Activated T-helper 17 cell treated with anti-CD3 and anti-CD28 coated beads, Interleukin-2, amount 50 U/mL, for 72 hours (primary cell): ENCODE data around the gene GDPD2. TPM values are rescaled to one million over a fixed set of nuclear protein-coding genes. Genes with fewer than 3 reads are reported as not detected.

Source experiments
- ATAC-seq: fragments of 150-1000 bp; cut with Tn5 transposase; replicated peaks from 2 replicates; pipeline ENCODE4 v1.10.0; 2021; ENCODE audit warnings: mild to moderate bottlenecking, moderate library complexity
- H3K27ac Mint-ChIP-seq: one replicate; pipeline ENCODE4 v1.8.0; 2022; ENCODE audit warnings: mixed read lengths
- H3K27me3 Mint-ChIP-seq: one replicate; pipeline ENCODE4 v1.8.0; 2022; ENCODE audit warnings: mixed read lengths
- H3K36me3 Mint-ChIP-seq: one replicate; pipeline ENCODE4 v1.8.0; 2022; ENCODE audit warnings: low read depth, mild to moderate bottlenecking, mixed read lengths
- H3K4me1 Mint-ChIP-seq: one replicate; pipeline ENCODE4 v1.8.0; 2022; ENCODE audit warnings: mixed read lengths
- H3K4me3 Mint-ChIP-seq: one replicate; pipeline ENCODE4 v1.8.0; 2022; ENCODE audit warnings: mild to moderate bottlenecking, mixed read lengths
- H3K9me3 Mint-ChIP-seq: one replicate; pipeline ENCODE4 v1.8.0; 2022; ENCODE audit warnings: mixed read lengths
- total RNA-seq, 2 donors: library from RNA; stranded (reverse); gene quantifications; one replicate each; pipeline ENCODE4 v1.2.3, GENCODE V29; 2022

The GDPD2 gene
- total RNA-seq, 2 donors from 2014 or later, result 0.24 to 0.69 TPM

DNA sequence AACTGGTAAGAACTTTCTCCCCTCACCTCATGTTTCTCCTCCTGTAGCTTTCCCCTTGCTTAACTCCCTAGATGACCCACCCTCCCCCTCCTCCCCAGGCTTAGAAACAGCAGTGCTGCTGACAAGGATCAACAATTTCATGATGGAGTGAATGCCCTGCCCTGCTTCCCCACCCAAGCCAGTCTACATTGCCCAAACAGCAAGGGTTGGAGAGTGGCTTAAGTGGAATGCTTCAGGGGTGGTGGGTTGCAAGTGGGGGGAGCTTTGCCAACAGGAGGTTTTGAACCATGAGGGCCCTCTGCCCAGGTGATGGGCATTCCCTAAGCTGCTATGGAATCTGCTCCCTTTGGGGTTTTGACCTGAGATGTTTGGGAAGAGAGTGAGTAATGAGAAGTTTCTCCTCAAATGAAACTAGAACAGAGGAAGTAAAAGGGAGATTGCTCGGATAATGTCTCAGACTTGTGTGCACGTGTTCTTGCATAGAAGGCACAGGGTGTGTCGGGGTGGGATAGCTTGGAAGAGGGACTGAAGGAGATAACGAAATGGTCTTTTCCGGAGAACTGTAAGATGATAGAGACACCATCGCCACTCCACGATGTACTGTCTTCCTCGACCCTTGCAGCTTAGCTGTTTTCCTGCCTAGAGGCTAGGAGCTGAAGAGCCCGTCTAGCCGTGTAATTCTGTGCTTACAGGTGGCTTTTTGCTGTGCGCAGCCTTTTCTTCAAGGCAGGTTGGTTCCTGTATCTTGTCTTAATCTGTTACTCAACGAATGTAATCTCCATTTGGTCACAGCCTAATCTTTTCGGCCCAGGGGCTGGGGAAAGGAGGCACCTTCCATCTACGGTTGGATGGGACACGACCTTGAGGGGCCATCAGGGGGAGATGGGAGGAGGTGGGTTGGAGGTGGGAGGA is 10.1 kb downstream of the GDPD2 start:
- no peaks in the 10 kb centered on the region for H3K4me1 Mint-ChIP-seq
- ATAC-seq, result peak; percentile 2
- H3K9me3 Mint-ChIP-seq, result no peaks in the 10 kb centered on the region
- peak overlapping the region; percentile 87 for H3K4me3 Mint-ChIP-seq
- H3K36me3 Mint-ChIP-seq, result no peaks in the 10 kb centered on the region
- peak overlapping the region; percentile 88 for H3K27ac Mint-ChIP-seq
- H3K27me3 Mint-ChIP-seq, result no peaks in the 10 kb centered on the region

GRCh38 chrX:70433848-70434351 is 10.8 kb downstream of the GDPD2 start:
- H3K9me3 Mint-ChIP-seq, result no peaks in the 10 kb centered on the region
- H3K4me3 Mint-ChIP-seq, result peak overlapping the region; percentile 87
- peak; percentile 83 for ATAC-seq
- no peaks in the 10 kb centered on the region for H3K4me1 Mint-ChIP-seq
- H3K27me3 Mint-ChIP-seq, result no peaks in the 10 kb centered on the region
- no peaks in the 10 kb centered on the region for H3K36me3 Mint-ChIP-seq
- peak overlapping the region; percentile 88 for H3K27ac Mint-ChIP-seq

- no peaks in the 10 kb centered on the region for H3K36me3 Mint-ChIP-seq
- ATAC-seq, result peak; percentile 79
- peak overlapping the region; percentile 87 for H3K4me3 Mint-ChIP-seq
- H3K27me3 Mint-ChIP-seq, result no peaks in the 10 kb centered on the region
- H3K4me1 Mint-ChIP-seq, result no peaks in the 10 kb centered on the region
- H3K27ac Mint-ChIP-seq, result peak overlapping the region; percentile 88
- no peaks in the 10 kb centered on the region for H3K9me3 Mint-ChIP-seq
These were observed 11.3 kb downstream of the GDPD2 start for GRCh38 chrX:70434352-70434866.

DNA sequence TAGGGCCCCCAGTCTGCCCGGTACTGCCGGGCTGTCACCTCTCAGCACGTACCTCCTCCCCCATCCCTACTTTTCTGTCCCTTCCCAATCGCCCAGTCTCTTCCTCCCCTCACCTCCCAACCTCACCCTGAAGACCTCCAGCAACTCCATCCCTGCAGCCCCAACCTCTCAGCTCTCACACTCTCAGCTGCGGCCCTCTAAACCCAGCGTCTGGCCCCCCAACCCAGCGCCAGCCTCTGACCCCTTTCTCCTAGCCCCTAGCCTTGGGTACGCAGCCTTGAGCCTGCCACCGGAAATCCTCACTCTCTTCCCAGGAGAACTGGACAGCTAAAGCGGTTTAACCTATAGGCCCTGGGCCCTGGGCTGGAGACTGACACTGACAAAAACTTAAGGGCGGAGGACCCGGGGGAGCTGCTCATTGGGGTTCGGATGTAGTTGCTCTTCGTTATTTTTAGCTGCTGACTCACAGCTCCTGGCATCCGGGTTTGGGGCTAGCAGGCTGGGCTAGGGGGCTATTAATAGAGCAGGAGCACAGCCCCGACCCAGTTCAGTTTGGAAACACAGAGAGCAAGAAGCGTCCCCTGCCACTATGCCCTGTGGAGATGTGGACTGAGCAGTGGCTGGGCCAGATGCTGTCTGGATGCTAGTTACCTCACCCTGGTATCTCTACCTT is 11.9 kb downstream of the GDPD2 start:
- peak overlapping the region; percentile 87 for H3K4me3 Mint-ChIP-seq
- H3K4me1 Mint-ChIP-seq, result no peaks in the 10 kb centered on the region
- no peaks in the 10 kb centered on the region for H3K9me3 Mint-ChIP-seq
- no peaks in the 10 kb centered on the region for H3K36me3 Mint-ChIP-seq
- H3K27ac Mint-ChIP-seq, result peak overlapping the region; percentile 36
- no peak for ATAC-seq
- H3K27me3 Mint-ChIP-seq, result no peaks in the 10 kb centered on the region

DNA sequence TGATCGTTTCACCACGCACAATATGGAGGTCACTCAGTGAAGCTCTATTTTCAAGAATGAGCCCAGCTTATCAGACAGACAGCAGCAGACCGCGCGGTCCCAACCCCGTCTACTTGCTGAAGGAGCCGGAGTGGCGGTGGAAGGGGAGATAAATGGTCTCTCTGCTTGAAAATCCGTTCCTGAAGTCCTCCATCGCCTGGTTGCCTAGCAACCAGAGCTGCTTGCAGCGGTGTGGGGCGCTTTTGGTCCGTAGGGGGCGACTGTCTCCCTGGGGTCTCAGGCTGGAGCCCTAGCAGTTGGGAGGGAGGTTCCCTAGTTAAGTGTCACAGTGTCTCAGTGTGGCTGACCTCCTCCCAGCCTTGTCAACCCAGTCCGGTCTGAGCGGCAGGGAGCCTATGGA is 13.2 kb downstream of the GDPD2 start:
- H3K4me1 Mint-ChIP-seq, result no peaks in the 10 kb centered on the region

DNA sequence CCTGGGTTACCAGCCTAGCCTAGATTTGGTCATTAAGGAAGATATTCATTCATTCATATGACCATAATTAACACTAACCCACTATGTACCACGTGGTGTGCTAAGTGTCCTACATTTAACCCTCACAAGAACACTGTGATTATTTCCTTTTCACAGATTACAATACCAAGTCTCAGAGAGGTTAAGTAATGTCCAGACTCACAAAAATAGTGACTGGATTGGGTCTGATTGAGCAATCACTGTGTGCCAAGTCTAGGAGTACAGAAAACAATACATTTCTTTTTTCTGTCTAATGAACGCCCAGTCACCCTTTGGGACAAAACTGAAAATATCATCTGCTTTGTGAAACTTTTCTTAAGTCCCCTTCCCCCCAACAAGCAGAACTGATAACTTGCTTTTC is 13.9 kb downstream of the GDPD2 start:
- ATAC-seq, result no peak
- peaks cover 5% of the 10 kb centered on the region for H3K27me3 Mint-ChIP-seq
- H3K36me3 Mint-ChIP-seq, result no peaks in the 10 kb centered on the region
- H3K4me1 Mint-ChIP-seq, result no peaks in the 10 kb centered on the region
- no peak overlapping the region for H3K4me3 Mint-ChIP-seq
- no peaks in the 10 kb centered on the region for H3K9me3 Mint-ChIP-seq
- H3K27ac Mint-ChIP-seq, result no peak overlapping the region

More for the DNA sequence above, 13.2 kb downstream of the GDPD2 start:
- Mint-ChIP-seq H3K27me3 (peaks cover 1% of the 10 kb centered on the region), H3K9me3 (no peaks in the 10 kb centered on the region), H3K36me3 (no peaks in the 10 kb centered on the region), H3K27ac (no peak overlapping the region), H3K4me3 (no peak overlapping the region)
- ATAC-seq, result no peak

- Mint-ChIP-seq H3K9me3 (no peaks in the 10 kb centered on the region), H3K4me1 (no peaks in the 10 kb centered on the region), H3K27ac (no peak overlapping the region), H3K27me3 (peaks cover 11% of the 10 kb centered on the region), H3K4me3 (no peak overlapping the region), H3K36me3 (no peaks in the 10 kb centered on the region)
- ATAC-seq, result no peak
These were observed 15.0 kb downstream of the GDPD2 start for GRCh38 chrX:70437921-70438665.

DNA sequence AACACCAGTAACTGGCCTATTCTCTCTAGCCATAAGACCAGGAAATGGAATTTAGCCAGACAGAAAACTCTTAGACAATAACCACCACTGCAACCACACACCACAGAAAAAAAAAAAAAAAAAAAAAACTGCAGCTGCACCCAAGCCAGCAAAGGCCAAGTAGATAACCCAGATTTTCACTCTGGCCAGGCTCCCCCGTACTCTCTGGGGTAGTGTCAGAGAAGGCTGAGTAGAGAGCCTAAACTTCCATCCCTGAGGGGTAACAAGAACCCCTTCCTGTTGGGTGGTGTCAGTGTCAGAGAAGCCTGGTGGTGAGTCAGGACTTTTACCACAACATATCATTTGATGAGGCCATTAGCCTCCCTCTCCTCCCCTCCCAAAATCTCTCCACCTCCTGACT is 15.9 kb downstream of the GDPD2 start:
- peak; percentile 64 for ATAC-seq
- no peak overlapping the region for H3K4me3 Mint-ChIP-seq
- no peak overlapping the region for H3K27ac Mint-ChIP-seq

DNA sequence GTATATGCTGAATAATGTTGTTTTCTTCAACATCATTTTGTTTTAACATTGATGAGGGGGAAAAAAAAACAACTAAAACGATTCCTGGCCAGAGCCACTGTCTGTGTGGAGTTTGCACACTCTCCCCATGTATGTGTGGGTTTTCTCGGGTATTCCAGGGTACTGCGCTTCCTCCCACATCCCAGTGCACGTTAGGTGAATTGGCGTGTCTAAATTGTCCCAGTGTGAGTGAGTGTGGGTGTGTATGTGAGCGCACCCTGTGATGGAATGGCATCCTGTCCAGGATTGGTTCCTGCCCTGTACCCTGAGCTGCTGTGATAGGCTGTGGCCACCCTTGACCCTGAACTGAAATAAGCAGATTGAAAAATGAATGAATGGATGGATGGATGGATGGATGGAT is 19.1 kb downstream of the GDPD2 start:
- peaks cover 19% of the 10 kb centered on the region for H3K27me3 Mint-ChIP-seq
- no peak overlapping the region for H3K4me3 Mint-ChIP-seq
- H3K36me3 Mint-ChIP-seq, result no peaks in the 10 kb centered on the region
- no peak for ATAC-seq
- no peaks in the 10 kb centered on the region for H3K4me1 Mint-ChIP-seq
- H3K9me3 Mint-ChIP-seq, result no peaks in the 10 kb centered on the region
- no peak overlapping the region for H3K27ac Mint-ChIP-seq

More for the DNA sequence above, 15.9 kb downstream of the GDPD2 start:
- Mint-ChIP-seq H3K4me1 (no peaks in the 10 kb centered on the region), H3K27me3 (peaks cover 11% of the 10 kb centered on the region), H3K36me3 (no peaks in the 10 kb centered on the region), H3K9me3 (no peaks in the 10 kb centered on the region)

DNA sequence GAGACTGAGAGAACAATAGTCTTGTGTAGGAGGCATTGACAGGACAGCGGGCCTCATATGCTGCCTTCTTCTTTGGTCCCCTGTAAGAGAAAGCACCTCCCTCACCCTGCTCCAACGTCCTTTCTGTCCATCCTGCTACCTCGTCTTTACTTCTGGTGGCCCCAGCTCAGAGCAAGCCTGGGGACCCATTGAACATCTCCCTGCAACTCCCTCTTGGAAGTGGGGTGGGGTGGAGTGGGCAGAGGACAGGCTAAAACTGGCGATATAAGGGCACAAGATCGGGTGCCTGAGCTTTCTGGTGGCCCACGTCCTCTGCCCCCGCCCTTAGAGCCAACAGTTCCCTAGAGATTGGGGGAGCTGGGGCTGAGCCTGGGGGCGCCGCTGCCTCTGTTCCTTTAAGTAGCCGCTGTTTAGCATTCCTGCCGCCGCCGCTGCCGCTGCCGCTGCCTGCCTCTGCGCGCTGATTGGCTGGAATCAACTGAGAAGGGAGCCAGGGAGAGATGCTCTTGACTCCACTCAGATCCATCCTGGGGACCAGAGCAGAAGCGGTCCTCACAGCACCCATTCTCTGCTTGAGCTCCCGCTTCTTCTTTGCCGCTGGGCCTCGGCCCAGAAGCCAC is 21.3 kb downstream of the GDPD2 start, which contains the start of gene DLG3:
DLG3 (plus strand) TSS at position 510 of the 620 bp plus-strand sequence. CDS start 367 bp downstream, outside the sequence.
- Mint-ChIP-seq H3K36me3 (no peaks in the 10 kb centered on the region), H3K27me3 (peaks cover 19% of the 10 kb centered on the region), H3K4me3 (peak within 1 kb of the TSS; percentile 46)

GRCh38 chrX:70444946-70445656 is 22.0 kb downstream of the GDPD2 start:
- H3K27me3 Mint-ChIP-seq, result peaks cover 19% of the 10 kb centered on the region
- no peaks in the 10 kb centered on the region for H3K36me3 Mint-ChIP-seq
- ATAC-seq, result peak; percentile 21
- no peaks in the 10 kb centered on the region for H3K9me3 Mint-ChIP-seq
- H3K4me1 Mint-ChIP-seq, result no peaks in the 10 kb centered on the region
- no peak overlapping the region for H3K4me3 Mint-ChIP-seq
- H3K27ac Mint-ChIP-seq, result no peak overlapping the region

More for the DNA sequence above, 21.3 kb downstream of the GDPD2 start, which contains the start of gene DLG3:
- no peaks in the 10 kb centered on the region for H3K9me3 Mint-ChIP-seq
- peak; percentile 66 for ATAC-seq
- no peaks in the 10 kb centered on the region for H3K4me1 Mint-ChIP-seq
- H3K27ac Mint-ChIP-seq, result no peak within 1 kb of the TSS

GRCh38 chrX:70445951-70446350 is 22.8 kb downstream of the GDPD2 start:
- no peaks in the 10 kb centered on the region for H3K4me1 Mint-ChIP-seq
- no peak overlapping the region for H3K27ac Mint-ChIP-seq
- no peaks in the 10 kb centered on the region for H3K36me3 Mint-ChIP-seq
- peaks cover 19% of the 10 kb centered on the region for H3K27me3 Mint-ChIP-seq
- no peak for ATAC-seq
- H3K9me3 Mint-ChIP-seq, result no peaks in the 10 kb centered on the region
- H3K4me3 Mint-ChIP-seq, result peak overlapping the region; percentile 46
